ENCODE data around the gene MRPL3.

Gene MRPL3

GRCh38 chr3:131543714-131544113 is 40.9 kb upstream of the MRPL3 start:
- TF ChIP-seq CTCF (IDR thresholded peaks at IDR 0.05), result no peak

- TF ChIP-seq CTCF (IDR thresholded peaks at IDR 0.05), result no peak
These were observed 38.5 kb upstream of the MRPL3 start for GRCh38 chr3:131541288-131541687.

GRCh38 chr3:131540821-131541220 is 38.0 kb upstream of the MRPL3 start:
- no peak for TF ChIP-seq CTCF (IDR thresholded peaks at IDR 0.05)

GRCh38 chr3:131540143-131540542 is 37.4 kb upstream of the MRPL3 start:
- TF ChIP-seq CTCF (IDR thresholded peaks at IDR 0.05), result no peak

- no peak for TF ChIP-seq CTCF (IDR thresholded peaks at IDR 0.05)
These were observed 36.2 kb upstream of the MRPL3 start for GRCh38 chr3:131538968-131539367.

- no peak for TF ChIP-seq CTCF (IDR thresholded peaks at IDR 0.05)
These were observed 34.8 kb upstream of the MRPL3 start for GRCh38 chr3:131537531-131537930.

- TF ChIP-seq CTCF (IDR thresholded peaks at IDR 0.05), result no peak
These were observed 32.8 kb upstream of the MRPL3 start for GRCh38 chr3:131535596-131535995.

GRCh38 chr3:131535131-131535530 is 32.4 kb upstream of the MRPL3 start:
- no peak for TF ChIP-seq CTCF (IDR thresholded peaks at IDR 0.05)

Measured in LNCAP (cell line).